GM19328 (cell line): Measurements from ENCODE around the gene ZNF620.
"Not testable (repeated sequence)": the region's sequence is repeated elsewhere in the genome, so short reads cannot be mapped to it uniquely, and the experiment has no call there.

Source experiments
- ATAC-seq: cut with Tn5 transposase; IDR thresholded peaks from one replicate; pipeline ENCODE4 v1.9.1; 2021; ENCODE audit warnings: mild to moderate bottlenecking, moderate library complexity; ENCODE audit not compliant: unreplicated experiment

The ZNF620 gene

DNA sequence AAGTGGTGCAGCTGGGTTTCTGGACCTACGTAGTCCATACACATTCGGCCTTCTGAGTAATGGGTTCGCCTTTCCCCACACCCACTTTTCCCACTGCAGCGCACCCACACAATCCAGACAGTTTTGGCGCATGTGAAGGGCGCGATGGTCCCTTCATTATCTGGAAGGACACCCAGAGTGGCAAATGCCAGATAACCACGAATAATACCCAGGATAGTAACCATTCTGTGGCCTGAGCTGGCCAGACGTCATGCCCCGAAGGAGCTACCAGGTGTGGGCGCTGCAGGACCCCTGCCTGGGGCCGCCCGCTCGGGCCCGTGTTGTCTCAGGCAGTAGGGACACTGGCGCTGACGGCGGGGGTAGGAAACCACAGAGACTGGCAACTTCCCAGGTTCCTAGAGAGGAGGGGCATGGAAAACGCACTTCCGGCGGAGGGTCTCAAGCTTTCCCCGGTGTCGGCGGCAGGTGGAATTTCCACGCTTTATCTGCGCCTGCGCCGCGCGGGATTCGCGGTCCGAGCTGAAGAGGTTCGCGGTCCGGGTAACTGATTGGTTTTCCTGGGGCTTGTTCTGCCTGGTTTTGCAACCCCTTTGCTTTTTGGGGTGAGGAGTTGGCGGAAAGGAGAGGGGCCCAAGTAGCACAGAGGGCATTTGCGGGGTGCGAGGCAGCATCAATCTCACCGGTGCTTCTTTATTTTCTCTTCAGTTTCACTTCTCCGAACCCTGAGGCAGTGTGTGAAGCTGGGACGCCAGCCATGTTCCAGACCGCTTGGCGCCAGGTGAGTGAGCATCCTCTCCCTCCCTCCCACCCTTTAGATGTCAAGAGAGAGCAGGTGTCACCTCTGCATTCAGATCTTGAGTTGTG lies at the start of gene ZNF620:
Gene ZNF620 (plus strand): TSS at position 441 of the 864 bp plus-strand sequence. CDS start 314 bp downstream, at position 755.
- peak; percentile 71 for ATAC-seq

DNA sequence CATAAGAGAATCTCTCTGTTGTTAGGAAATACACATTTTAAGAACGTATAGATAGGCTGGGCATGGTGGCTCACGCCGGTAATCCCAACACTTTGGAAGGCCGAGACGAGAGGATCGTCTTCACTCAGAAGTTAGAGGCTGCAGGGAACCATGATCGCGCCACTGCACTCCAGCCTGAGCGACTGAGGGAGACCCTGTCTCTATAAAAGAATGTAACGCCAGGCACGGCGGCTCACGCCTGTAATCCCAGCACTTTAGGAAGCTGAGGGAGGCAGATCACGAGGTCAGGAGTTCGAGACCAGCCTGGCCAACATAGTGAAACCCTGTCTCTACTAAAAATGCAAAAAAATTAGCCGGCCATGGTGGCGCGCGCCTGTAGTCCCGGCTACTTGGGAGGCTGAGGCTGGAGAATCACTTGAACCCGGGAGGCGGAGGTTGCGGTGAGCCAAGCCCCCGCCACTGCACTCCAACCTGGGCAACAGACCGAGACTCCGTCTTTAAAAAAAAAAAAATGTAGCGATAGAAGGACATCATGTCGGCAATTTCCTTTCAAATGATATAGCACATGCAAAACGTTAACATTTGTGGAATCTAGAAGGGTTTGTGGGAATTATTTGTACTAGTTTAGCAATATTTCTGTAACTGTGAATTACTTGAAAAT lies 49.4 kb upstream of the ZNF620 start:
- no peak for ATAC-seq

DNA sequence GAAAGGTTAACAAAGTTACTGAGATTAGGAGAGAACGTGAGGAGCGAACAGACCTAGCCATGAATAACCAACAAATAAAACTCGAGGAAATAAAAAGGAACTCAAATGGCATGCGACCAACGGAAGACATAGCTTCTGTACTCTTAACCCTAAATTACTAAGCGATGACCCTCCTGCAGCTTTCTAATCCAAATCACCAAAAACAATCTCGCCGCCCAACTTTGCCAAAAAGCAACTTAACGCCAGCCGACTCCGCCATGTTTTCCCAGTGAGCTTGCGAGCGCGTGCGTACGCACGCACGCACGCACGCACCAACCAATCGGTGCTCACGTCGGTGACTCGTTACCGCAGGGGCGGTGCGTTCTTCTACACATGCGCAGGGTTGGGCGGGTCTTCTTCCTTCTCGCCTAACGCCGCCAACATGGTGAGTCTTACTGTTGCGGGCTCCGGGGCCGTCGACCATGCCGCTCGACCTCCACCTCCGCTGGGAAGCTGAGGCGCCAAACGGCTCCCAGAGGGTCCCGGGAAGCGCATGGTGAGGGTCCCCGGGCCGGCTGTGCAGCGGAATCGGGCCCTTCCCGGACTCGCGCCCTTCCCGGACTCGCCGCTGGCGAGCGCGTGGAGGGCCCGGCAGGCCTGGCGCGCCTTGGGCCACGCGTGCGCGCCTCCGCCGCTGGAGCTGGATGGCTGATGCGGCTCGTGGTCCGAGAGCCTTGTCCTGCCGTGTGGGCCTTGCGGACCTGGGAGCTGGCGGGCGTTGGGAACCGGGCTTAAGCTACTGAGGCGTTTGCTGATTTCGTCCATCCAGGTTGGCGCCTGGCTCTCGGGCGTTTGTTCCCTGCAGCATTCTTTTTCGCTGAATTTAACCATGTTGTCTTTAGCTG lies 48.7 kb upstream of the ZNF620 start, which contains the start of gene RPL14:
Gene RPL14 (plus strand): TSS at position 400 of the 884 bp plus-strand sequence. CDS start 133 bp downstream, at position 533.
- peak; percentile 56 for ATAC-seq

DNA sequence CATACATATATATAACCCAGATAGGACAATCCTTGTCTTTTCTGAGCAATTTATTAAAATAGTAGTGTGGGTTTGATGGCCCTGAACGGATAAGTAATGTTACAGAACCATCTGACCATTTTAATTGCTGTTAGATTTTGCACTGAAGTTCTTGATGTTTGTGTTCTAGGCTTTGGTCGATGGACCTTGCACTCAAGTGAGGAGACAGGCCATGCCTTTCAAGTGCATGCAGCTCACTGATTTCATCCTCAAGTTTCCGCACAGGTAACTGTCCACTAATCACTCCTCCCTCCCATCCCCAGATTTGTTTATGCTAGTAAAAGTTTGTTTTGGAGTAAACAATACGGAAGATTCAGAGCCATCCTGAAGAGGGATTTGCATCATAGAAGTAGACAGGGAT lies 47.4 kb upstream of the ZNF620 start:
- ATAC-seq, result no peak

DNA sequence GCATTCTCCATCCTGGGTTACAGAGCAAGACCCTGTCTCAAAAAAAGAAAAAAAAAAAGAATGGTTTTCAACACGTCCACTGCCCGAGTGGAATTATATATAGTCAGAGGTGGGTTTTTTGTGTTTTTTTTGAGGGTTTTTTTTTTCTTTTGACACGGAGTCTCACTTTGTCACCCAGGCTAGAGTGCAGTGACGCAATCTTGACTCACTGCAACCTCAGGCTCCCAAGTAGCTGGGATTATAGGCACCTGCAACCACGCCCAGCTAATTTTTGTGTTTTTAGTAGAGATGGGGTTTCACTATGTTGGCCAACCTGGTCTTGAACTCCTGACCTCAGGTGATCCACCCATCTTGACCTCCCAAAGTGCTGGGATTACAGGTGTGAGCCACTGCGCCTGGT lies 45.4 kb upstream of the ZNF620 start:
- ATAC-seq, result not testable (repeated sequence)

DNA sequence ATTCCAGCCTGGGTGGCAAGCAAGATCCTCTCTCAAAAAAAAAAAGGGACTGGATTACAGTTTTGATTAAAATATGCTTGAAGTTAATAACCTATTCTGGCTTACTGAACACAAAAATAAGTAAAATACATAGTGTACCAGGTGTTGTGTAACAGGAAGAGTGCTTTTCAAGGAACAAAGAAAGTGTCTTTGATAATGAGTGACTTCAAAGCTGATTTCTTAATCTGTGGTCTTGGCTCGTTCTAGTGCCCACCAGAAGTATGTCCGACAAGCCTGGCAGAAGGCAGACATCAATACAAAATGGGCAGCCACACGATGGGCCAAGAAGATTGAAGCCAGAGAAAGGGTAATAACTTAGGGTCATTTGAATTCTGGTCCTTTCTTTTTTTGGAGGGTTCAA lies 44.7 kb upstream of the ZNF620 start:
- ATAC-seq, result no peak

DNA sequence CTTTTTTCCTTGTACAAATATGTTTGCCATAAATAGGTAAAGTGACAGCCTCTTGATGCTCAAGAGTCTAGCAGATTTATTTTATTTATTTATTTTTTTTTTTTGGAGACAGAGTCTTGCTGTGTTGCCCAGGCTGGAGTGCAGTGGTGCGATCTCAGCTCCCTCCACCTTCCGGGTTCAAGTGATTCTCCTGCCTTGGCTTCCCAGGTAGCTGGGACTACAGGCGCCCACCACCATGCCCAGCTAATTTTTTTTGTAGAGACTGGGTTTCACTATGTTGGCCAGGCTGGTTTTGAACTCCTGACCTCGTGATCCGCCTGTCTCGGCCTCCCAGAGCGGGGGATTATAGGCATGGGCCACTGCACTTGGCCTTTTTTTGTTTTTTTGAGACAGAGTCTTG lies 43.0 kb upstream of the ZNF620 start:
- not testable (repeated sequence) for ATAC-seq

DNA sequence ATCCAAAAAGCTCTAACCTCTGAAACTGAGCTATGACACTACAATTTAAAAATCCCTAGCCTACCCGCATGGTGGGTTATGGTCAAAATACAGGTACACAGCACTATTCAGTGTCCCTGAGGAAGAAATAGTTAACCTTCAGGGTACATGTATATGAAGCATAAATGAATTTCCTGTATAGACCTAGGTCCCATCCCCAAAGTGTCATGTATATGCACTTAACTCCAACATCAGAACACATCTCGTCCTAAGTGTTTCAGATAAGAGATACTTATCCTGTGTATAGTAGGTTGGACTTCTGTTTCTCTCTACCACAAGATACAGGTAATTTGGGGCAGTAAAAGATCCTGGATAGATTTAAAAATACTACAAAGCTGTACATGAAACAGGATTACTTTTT lies 42.3 kb upstream of the ZNF620 start:
- ATAC-seq, result no peak

DNA sequence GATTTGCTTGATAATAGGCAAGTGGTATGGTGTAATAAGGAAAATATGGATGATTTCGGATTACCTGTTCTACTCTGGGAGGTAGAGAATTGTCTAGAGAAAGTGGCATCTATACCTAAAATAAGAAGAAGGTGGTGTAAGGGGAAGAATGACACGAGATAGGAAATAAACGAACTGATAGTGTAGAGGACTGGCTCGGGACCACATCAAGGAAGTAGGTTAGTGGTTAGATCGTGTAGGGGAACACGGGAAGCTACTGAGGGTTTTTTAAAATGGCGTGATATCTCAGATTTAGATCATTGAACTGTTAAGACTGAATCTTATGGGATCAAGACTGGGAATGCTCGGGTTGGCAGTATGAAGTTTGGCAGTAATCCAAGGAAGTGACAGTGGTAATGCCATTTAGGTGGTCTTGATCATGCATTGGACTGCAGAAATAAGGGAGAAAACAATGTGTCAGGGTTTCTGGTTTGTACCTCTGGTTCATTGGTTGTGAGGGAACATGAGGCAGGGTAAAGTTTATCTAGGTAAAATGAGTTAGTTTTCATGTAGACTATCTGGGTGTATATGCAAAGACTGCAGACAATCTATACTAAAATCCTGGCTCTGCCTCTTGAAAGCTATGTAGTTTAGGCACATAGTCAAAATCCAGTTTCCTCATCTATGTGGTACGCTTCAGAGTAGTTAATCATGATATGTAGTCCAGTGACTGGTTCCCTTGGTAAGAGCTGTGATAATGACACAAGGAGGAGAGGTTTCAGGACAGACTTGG lies 41.3 kb upstream of the ZNF620 start:
- ATAC-seq, result no peak

DNA sequence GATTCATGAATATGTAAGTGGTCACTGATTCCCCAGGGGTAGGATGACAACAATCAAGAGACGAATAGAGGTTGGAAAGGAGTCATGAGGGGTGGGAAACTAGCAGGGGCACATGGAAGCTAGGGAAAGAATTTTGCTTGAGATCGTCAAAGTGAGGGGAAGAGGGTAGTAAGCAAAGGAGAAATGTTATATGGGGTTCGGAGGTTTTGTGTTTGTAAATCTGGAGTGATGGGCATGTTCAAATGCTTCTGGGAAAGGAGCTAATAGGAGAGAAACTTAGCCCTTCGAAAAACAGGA lies 40.8 kb upstream of the ZNF620 start:
- ATAC-seq, result no peak

DNA sequence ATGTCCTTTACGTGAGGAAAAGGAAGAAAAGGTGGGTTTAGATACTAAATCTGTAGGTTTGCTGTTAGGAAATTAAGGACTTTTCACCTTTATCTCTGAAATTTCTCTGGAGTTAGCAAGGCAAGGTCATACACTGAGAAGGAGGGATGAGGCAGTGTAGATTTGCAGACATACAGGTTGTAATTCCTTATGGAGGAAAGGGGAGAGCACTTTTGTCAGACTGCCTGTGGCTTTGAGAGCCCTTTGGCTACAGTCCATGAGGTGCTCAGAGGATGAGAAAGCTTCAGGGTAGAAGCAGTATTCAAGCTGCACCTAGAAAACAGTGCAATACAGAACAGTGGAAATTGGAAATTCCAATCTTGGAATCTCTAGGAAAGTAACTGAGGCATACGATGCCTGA lies 40.4 kb upstream of the ZNF620 start:
- ATAC-seq, result no peak

DNA sequence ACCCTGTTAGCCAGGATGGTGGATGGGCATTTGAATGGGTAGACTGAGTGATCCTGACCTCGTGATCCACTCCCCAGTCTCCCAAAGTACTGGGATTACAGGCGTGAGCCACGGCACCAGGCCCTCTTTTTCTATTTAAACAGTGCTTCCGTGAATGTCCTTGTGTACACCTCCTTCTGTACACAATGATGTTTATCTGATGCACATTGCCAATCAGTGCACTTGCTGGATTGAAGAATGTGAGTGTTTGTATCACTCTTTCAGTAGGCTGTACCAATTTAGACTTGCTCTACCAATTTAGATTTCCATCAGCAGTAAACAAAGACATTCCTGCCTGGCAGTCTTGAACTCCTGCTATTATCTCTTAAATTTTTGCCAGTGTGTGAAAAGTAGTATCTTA lies 37.8 kb upstream of the ZNF620 start:
- no peak for ATAC-seq

DNA sequence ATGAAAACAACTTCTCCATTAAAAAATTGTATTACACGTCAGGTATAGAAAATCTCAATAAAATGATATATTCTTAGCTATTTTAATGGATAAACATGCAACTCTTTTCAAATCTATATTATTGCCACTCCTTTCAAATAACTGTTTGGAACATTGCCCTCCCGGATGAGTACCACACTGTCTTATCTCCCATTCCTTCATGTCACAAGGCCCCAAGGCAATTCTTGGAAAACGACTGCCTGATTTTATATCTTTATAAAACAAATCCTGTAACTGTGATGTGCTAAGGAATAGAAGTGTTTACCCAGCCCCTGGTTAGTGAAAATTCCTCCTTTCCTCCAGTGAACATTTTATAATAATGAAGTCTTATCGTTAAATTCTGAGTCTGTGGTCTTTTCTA lies 35.1 kb upstream of the ZNF620 start:
- ATAC-seq, result no peak

DNA sequence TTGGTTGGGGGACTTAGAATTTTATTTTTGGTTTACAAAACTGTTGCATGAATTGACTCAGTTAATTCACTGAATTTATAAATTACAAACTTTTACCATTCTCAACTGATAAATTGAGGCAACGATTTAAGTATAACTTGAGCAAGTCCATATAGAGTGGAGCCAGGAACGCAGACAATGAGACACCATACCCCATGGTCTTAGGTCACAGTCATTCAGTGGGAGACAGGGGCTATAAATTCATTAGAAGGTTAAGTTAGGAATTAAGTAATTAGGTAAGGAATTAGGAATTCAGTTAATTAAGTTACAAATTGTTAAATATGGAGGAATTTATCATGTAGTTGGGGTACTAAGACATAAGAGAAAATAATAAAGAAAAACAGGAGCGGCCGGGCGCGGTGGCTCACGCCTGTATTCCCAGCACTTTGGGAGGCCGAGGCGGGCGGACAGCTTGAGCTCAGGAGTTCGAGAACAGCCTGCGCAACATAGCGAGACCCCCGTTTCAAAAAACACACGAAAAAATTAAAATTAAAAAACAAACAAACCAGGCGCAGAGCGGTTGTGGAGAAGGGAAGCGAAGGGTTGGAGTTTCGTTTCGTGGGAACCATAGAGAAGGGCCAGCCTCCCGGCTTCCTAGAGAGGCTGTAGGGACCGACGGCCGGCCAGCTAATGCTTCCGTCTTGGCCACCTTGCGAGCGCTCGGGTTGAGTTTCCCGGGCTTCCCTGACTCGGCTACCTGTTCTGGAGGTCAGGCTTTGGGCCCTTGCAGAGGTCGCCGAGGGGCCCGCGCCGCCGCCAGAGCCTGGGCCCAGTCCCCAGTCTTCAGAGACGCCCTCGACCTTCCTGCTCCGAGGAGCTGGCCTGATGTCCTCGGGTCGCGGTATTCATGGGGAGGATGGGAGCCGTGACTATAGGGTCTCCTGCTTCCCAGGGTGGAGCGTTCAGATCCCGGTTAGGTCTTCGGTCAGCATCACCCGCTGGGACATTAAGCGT lies 29.1 kb upstream of the ZNF620 start, which contains the start of gene ZNF619:
Gene ZNF619 (plus strand): TSS at position 645 of the 993 bp plus-strand sequence. CDS start 858 bp downstream, outside the sequence.
- peak; percentile 70 for ATAC-seq

DNA sequence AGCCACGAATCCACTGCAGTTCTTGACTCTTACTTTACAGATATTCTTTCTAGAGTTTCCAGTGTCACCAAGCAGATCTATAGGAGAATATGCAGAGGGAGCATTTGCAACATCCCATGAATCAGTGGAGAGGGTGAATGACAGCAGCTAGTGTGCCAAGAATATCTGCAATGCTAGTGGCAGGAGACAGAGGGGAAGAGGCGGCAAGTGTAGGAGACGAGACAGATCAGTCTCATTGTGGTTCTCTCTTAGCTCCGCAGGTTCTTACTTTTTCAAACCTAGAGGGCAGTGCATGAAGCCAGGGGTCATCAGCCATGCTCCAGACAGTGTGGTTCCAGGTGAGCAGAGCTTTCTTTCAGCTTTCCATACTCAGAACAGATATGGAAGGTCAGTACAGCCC lies 28.2 kb upstream of the ZNF620 start:
- no peak for ATAC-seq

DNA sequence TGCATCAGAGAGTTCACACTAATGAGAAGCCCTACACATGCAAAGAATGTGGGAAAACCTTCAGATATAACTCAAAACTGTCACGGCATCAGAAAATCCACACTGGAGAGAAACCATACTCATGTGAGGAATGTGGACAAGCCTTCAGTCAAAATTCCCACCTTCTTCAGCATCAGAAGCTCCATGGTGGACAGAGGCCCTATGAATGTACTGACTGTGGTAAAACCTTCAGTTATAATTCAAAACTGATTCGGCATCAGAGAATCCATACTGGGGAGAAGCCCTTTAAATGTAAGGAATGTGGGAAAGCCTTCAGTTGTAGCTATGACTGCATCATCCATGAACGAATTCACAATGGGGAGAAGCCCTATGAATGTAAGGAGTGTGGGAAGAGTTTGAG lies 18.7 kb upstream of the ZNF620 start:
- ATAC-seq, result no peak

DNA sequence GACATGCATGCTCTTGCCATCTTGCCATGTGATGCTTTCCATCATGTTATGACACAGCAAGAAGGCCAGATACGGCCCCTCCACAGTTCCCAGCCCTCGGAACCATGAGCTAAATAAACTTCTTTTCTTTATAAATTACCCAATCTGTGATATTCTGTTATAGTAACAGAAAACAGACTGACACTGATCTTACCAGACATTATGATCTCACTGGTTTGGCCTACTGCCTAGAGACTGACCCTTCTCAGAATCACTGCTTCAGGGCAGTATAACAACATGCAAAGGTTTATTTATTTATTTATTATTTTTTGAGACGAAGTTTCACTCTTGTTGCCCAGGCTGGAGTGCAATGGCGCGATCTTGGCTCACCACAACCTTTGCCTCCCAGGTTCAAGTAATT lies 14.9 kb upstream of the ZNF620 start:
- ATAC-seq, result no peak

DNA sequence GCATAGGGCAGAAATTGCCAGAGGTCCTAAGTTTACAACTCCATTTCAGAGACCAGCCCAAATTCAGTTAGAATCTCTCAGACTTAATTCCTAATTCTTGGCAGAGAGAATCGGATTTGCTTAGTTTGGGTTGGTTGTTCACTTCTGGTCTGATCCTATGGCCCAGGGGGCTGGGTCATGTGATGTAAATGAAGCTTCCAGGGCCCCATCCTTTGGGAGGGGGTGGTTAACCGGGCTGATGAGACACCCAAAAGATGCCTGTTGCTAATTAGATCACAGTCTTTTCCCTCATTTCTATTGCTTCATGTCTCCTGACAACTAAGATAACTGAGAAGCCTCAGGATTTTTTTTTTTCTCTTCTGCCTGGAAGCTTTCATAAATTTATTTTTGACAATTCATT lies 11.1 kb upstream of the ZNF620 start:
- no peak for ATAC-seq

DNA sequence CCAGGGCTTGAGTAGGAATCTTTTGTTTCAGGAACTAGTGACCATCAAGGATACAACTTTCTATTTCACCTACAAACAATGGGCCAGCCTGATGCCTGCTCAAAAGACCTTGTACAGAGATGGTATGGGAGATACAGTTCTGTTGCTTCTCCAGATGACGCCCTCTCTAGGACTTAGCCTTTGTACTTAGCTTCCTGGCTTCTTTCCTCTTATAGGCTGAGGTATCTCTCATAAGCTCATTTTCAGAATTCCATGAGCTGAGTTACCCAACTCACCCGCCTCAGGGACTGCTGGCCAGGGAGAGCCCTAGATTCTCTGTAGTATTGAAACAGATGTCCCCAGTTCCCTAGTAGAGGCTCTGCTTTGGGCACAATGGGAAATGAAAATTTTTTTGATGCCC lies 8.6 kb upstream of the ZNF620 start:
- ATAC-seq, result no peak
